Prostate gland (tissue), 2 donors: ENCODE measurements around the gene RBP3. TPM values are rescaled to one million over a fixed set of nuclear protein-coding genes. Genes with fewer than 3 reads are reported as not detected.

ENCODE experiments used
- DNase-seq: peaks from one replicate; pipeline ENCODE4 v3.0.0-alpha.2; 2019; ENCODE audit warnings: low spot score
- H3K27ac ChIP-seq, 2 donors: fragments of 200-600 bp; sonication (generic); 2 replicates each; pipeline ENCODE4 v1.5.1; 2017 to 2019
- H3K27me3 ChIP-seq: fragments of 200-600 bp; sonication (generic); replicated peaks from 2 replicates; pipeline ENCODE4 v1.5.1; 2019; ENCODE audit not compliant: insufficient read depth
- H3K36me3 ChIP-seq, 2 donors: fragments of 200-600 bp; sonication (generic); 1 replicate in 1 of 2; 2 replicates in 1 of 2; pipeline versions ENCODE4 v1.5.1 to v1.8.1; 2017 to 2019
- H3K4me1 ChIP-seq: fragments of 200-600 bp; sonication (generic); replicated peaks from 2 replicates; pipeline ENCODE4 v1.5.1; 2019
- H3K4me3 ChIP-seq, 2 donors: fragments of 200-600 bp; sonication (generic); 2 replicates each; pipeline ENCODE4 v1.5.1; 2017 to 2019
- H3K9me3 ChIP-seq: fragments of 200-600 bp; sonication (generic); 2 replicates; pipeline ENCODE4 v1.5.1; 2017
- POLR2A ChIP-seq: fragments of 450-650 bp; IDR thresholded peaks from one replicate; pipeline ENCODE4 v1.6.1; 2016; ENCODE audit warnings: antibody characterized with exemption, mild to moderate bottlenecking
- POLR2AphosphoS5 ChIP-seq: sonication (generic); formaldehyde crosslinking; IDR thresholded peaks from one replicate; pipeline ENCODE4 v1.6.1; 2017; ENCODE audit warnings: antibody characterized with exemption
- whole genome bisulfite sequencing: methylation state at CpG from one replicate; pipeline ENCODE4 v1.1.5; 2018; 5-methylcytosine and 5-hydroxymethylcytosine counted together
- intact Hi-C: fragments of 100-400 bp; cut with DNase I; formaldehyde crosslinking; loops from one replicate; pipeline ENCODE4 v1.14.2; 2022
- total RNA-seq, 2 donors: library from RNA; depleted of rRNA; stranded (reverse); fragments of >200 nt; gene quantifications; one replicate each; pipeline ENCODE4 v1.1.0, GENCODE V29; 2016
- TF ChIP-seq, protein P1 (sequence below), 4 experiments: fragments of 200-600 bp in 2 of 4; fragments of 450-650 bp in 2 of 4; sonication (generic) in 2 of 4; IDR thresholded peaks; 1 replicate in 3 of 4; 2 replicates in 1 of 4; pipeline ENCODE4 v1.5.1; 2016 to 2019; ENCODE audit warnings: antibody characterized with exemption in 4 of 4, mild to moderate bottlenecking in 2 of 4, moderate library complexity in 2 of 4

Gene RBP3
- total RNA-seq, 2 donors from 2014 or later: not detected

DNA sequence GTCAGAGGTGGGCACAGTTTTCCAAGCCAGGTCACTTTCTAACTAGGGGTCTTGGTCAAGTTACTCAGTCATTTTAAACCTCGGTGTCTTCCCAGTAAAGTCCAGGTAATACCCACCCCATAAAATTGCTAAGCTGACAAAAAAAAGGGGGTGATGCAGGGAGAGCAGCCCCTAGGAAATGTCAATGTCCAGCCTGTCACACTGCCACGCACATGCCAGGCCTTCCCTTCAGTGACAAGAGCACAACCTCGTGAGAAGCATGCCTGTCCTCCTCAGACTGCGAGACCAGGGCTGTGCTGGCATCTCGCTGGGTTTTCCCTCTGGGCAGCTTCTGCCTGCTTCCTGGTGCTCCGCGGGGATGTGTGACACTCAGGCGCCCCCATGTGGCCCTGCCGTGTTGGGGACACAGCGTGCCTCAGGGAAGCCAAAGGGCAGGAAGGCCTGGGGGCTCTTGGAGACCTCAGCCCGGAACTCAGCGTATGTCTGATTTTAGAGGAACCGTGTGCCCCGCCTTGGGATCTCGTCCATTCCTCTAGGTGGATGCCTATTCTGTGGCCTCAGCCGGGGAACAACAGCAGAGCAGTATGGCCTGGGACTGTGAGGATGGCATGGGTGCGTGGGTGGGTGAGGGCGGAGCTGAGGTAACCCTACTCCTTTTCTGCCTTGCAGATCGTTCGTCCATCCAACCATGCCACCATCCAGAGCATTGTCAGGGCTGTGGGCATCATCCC lies 36.1 kb upstream of the RBP3 start:
- intact Hi-C loops: loop anchor here (5.0 kb wide), 2 partner anchors 265 to 290 kb away; no protein-coding TSS in a partner anchor
- no peaks in the 10 kb centered on the region for H3K4me1 ChIP-seq
- H3K9me3 ChIP-seq: no peaks in the 10 kb centered on the region
- no peak overlapping the region for H3K27ac ChIP-seq
- TF ChIP-seq POLR2A (no peak), POLR2AphosphoS5 (no peak)
- TF ChIP-seq, protein P1, sequence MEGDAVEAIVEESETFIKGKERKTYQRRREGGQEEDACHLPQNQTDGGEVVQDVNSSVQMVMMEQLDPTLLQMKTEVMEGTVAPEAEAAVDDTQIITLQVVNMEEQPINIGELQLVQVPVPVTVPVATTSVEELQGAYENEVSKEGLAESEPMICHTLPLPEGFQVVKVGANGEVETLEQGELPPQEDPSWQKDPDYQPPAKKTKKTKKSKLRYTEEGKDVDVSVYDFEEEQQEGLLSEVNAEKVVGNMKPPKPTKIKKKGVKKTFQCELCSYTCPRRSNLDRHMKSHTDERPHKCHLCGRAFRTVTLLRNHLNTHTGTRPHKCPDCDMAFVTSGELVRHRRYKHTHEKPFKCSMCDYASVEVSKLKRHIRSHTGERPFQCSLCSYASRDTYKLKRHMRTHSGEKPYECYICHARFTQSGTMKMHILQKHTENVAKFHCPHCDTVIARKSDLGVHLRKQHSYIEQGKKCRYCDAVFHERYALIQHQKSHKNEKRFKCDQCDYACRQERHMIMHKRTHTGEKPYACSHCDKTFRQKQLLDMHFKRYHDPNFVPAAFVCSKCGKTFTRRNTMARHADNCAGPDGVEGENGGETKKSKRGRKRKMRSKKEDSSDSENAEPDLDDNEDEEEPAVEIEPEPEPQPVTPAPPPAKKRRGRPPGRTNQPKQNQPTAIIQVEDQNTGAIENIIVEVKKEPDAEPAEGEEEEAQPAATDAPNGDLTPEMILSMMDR (IDR thresholded peaks at IDR 0.05): peak; percentile 65 to 90 (median 78)
- H3K27me3 ChIP-seq: no peaks in the 10 kb centered on the region
- no peaks in the 10 kb centered on the region for H3K36me3 ChIP-seq
- no peak overlapping the region for H3K4me3 ChIP-seq
- DNase-seq: peak; percentile 76
- 20% methylated on average over 19 of the region's 20 CpGs for WGBS

- 86% methylated on average over 7 of the region's 7 CpGs for WGBS
Measured at GRCh38 chr10:47312663-47312995, 35.5 kb upstream of the RBP3 start.

DNA sequence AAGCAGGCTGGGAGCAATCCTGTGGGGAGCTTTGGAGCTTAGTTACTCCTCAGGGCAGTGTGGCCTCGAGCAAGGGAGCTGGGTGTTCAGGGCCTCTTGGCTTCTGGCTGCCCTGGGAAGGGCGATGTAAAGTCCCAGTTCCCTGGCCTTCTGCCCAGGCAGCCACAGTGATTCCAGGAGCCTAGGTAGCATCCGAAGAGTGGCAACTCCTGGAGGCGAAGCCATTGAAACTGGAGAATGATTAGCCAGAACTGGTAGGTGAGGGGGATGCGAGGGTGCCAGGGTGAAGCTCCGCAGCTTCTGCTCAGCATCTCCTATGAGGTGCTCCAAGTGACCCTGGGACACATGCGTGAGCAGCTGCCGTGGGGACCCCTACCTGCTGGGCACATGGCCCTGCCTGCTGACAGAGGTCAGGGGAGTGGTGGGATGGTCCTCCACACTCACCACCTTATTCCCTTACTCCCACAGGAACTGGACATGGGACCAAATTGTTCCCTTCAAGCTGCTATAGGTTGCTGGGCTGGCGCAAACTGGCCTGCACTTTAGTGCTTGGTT lies 33.7 kb upstream of the RBP3 start:
- no peak overlapping the region for H3K4me3 ChIP-seq
- no peaks in the 10 kb centered on the region for H3K4me1 ChIP-seq
- H3K9me3 ChIP-seq: no peaks in the 10 kb centered on the region
- no peak for DNase-seq
- intact Hi-C loops: loop anchor here (5.0 kb wide), 2 partner anchors 267 to 292 kb away; no protein-coding TSS in a partner anchor
- 85% methylated on average over 9 of the region's 9 CpGs for WGBS
- H3K27me3 ChIP-seq: no peaks in the 10 kb centered on the region
- no peak for TF ChIP-seq POLR2AphosphoS5
- TF ChIP-seq, protein P1 (IDR thresholded peaks at IDR 0.05): no peak
- no peak for TF ChIP-seq POLR2A
- no peaks in the 10 kb centered on the region for H3K36me3 ChIP-seq
- H3K27ac ChIP-seq: no peak overlapping the region

More at GRCh38 chr10:47312663-47312995, 35.5 kb upstream of the RBP3 start:
- intact Hi-C loops: loop anchor here (5.0 kb wide), 2 partner anchors 265 to 290 kb away; no protein-coding TSS in a partner anchor
- Histone ChIP-seq H3K4me1 (no peaks in the 10 kb centered on the region), H3K27me3 (no peaks in the 10 kb centered on the region), H3K36me3 (no peaks in the 10 kb centered on the region), H3K27ac (no peak overlapping the region), H3K4me3 (no peak overlapping the region), H3K9me3 (no peaks in the 10 kb centered on the region)
- TF ChIP-seq POLR2A (no peak), POLR2AphosphoS5 (no peak)
- TF ChIP-seq, protein P1 (IDR thresholded peaks at IDR 0.05): no peak
- no peak for DNase-seq

DNA sequence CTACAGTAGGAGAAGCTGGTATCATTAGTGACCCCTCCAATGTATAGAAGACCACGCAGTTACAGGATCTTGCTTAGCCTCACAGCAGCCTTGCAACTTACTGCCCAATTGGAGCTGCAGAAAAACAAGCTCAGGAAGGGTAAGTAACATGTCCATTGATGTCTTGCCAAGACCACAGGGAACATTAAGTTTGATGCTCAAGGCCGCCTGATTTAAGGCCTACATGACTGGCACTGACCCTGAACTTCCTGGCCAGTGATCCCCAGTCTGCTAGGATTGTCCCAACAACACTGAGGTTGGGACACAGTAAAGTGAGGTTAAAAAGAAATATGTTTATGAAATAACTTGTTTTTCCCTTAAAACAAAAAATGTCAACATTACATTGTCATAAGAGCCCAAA lies 32.7 kb upstream of the RBP3 start:
- Histone ChIP-seq H3K36me3 (no peaks in the 10 kb centered on the region), H3K9me3 (no peaks in the 10 kb centered on the region), H3K27me3 (no peaks in the 10 kb centered on the region), H3K4me3 (no peak overlapping the region), H3K27ac (no peak overlapping the region), H3K4me1 (no peaks in the 10 kb centered on the region)
- TF ChIP-seq POLR2A (no peak), POLR2AphosphoS5 (no peak)
- TF ChIP-seq, protein P1 (IDR thresholded peaks at IDR 0.05): no peak
- intact Hi-C loops: no loop called here
- no peak for DNase-seq
- WGBS: 89% methylated on average over 2 of the region's 2 CpGs

GRCh38 chr10:47316131-47316530 lies 32.0 kb upstream of the RBP3 start:
- Histone ChIP-seq H3K4me1 (no peaks in the 10 kb centered on the region), H3K27me3 (no peaks in the 10 kb centered on the region), H3K36me3 (no peaks in the 10 kb centered on the region), H3K27ac (no peak overlapping the region), H3K4me3 (no peak overlapping the region), H3K9me3 (no peaks in the 10 kb centered on the region)
- WGBS: 72% methylated on average over 5 of the region's 5 CpGs
- TF ChIP-seq POLR2A (no peak), POLR2AphosphoS5 (no peak)
- TF ChIP-seq, protein P1 (IDR thresholded peaks at IDR 0.05): no peak
- intact Hi-C loops: no loop called here
- no peak for DNase-seq
